Hematopoietic multipotent progenitor cell treated with erythropoietin and hydrocortisone succinate and interleukin-3 and kit ligand, for 8 days (in vitro differentiated cells): ENCODE measurements around the gene OR8D2.

Source experiments
- DNase-seq: peaks from one replicate; pipeline ENCODE4 v3.0.0-alpha.2; 2015

The OR8D2 gene

GRCh38 chr11:124320097-124320496 lies at the start of gene OR8D2:
OR8D2 (minus strand) TSS chr11:124320197; CDS start chr11:124320197, 0 bp downstream.
- DNase-seq, result no peak

- no peak for DNase-seq
Observed at GRCh38 chr11:124359566-124359965, 39.6 kb upstream of the OR8D2 start.

- no peak for DNase-seq
Observed at GRCh38 chr11:124346311-124346955, 26.4 kb upstream of the OR8D2 start.

GRCh38 chr11:124344346-124344745 lies 24.3 kb upstream of the OR8D2 start:
- DNase-seq, result no peak

GRCh38 chr11:124340142-124340447 lies 20.1 kb upstream of the OR8D2 start:
- no peak for DNase-seq

- no peak for DNase-seq
Observed at GRCh38 chr11:124339396-124340141, 19.6 kb upstream of the OR8D2 start.

- no peak for DNase-seq
Observed at GRCh38 chr11:124331873-124332272, 11.9 kb upstream of the OR8D2 start.

- no peak for DNase-seq
Observed at GRCh38 chr11:124329787-124330478, 9.9 kb upstream of the OR8D2 start.

- DNase-seq, result no peak
Observed at GRCh38 chr11:124327775-124328174, 7.8 kb upstream of the OR8D2 start.

- no peak for DNase-seq
Observed at GRCh38 chr11:124322356-124322755, 2.4 kb upstream of the OR8D2 start.

GRCh38 chr11:124315052-124315451 lies 4.9 kb downstream of the OR8D2 start:
- no peak for DNase-seq

- no peak for DNase-seq
Observed at GRCh38 chr11:124313849-124314248, 6.1 kb downstream of the OR8D2 start, which contains the start of gene OR8D1. OR8D1 (minus strand) TSS chr11:124313949; CDS start chr11:124310766, 3,183 bp downstream.

- no peak for DNase-seq
Observed at GRCh38 chr11:124313131-124313530, 6.9 kb downstream of the OR8D2 start.

- no peak for DNase-seq
Observed at GRCh38 chr11:124311670-124312069, 8.3 kb downstream of the OR8D2 start.

GRCh38 chr11:124311269-124311668 lies 8.7 kb downstream of the OR8D2 start:
- no peak for DNase-seq

GRCh38 chr11:124310721-124311120 lies 9.3 kb downstream of the OR8D2 start:
- no peak for DNase-seq

GRCh38 chr11:124307093-124307492 lies 12.9 kb downstream of the OR8D2 start:
- no peak for DNase-seq

GRCh38 chr11:124302347-124303125 lies 17.5 kb downstream of the OR8D2 start:
- no peak for DNase-seq

GRCh38 chr11:124301548-124301947 lies 18.4 kb downstream of the OR8D2 start:
- no peak for DNase-seq

- no peak for DNase-seq
Observed at GRCh38 chr11:124297921-124298320, 22.1 kb downstream of the OR8D2 start.

- no peak for DNase-seq
Observed at GRCh38 chr11:124296016-124296415, 24.0 kb downstream of the OR8D2 start.

GRCh38 chr11:124294687-124295086 lies 25.3 kb downstream of the OR8D2 start:
- no peak for DNase-seq
